Bronchial epithelial cell (primary cell): Measurements from ENCODE around the gene TMIGD2. TPM values are rescaled to one million over a fixed set of nuclear protein-coding genes. Genes with fewer than 3 reads are reported as not detected.

Experiments used
- DNase-seq: peaks from one replicate; pipeline ENCODE4 v3.0.0-alpha.2; 2010; ENCODE audit warnings: low read depth
- FAIRE-seq: peaks from 2 replicates; lab custom pipeline; 2011; peaks lifted over from hg19 to GRCh38; lab: Jason Lieb, UNC
- H3K27me3 ChIP-seq: 2 replicates; pipeline ENCODE4 v1.5.1; 2011; ENCODE audit warnings: low read length; ENCODE audit not compliant: control insufficient read depth, insufficient read depth
- H3K36me3 ChIP-seq: 2 replicates; pipeline ENCODE4 v1.5.1; 2011; ENCODE audit warnings: low read length; ENCODE audit not compliant: control insufficient read depth, insufficient read depth
- H3K4me3 ChIP-seq: 2 replicates; pipeline ENCODE4 v1.5.1; 2011; ENCODE audit warnings: mild to moderate bottlenecking, low read depth, low read length, control low read depth
- total RNA-seq: library from RNA; depleted of rRNA; stranded (reverse); fragments of >200 nt; gene quantifications from 2 replicates; pipeline ENCODE4 v1.2.1, GENCODE V29; 2014
- TF ChIP-seq, protein P1 (sequence below): IDR thresholded peaks from 2 replicates; pipeline ENCODE4 v1.5.1; 2011; ENCODE audit warnings: mild to moderate bottlenecking, moderate library complexity, low read length, control low read depth, inconsistent platforms; ENCODE audit not compliant: insufficient read depth, severe bottlenecking

Gene TMIGD2
- total RNA-seq, 1 donor from 2014 or later = not detected

DNA sequence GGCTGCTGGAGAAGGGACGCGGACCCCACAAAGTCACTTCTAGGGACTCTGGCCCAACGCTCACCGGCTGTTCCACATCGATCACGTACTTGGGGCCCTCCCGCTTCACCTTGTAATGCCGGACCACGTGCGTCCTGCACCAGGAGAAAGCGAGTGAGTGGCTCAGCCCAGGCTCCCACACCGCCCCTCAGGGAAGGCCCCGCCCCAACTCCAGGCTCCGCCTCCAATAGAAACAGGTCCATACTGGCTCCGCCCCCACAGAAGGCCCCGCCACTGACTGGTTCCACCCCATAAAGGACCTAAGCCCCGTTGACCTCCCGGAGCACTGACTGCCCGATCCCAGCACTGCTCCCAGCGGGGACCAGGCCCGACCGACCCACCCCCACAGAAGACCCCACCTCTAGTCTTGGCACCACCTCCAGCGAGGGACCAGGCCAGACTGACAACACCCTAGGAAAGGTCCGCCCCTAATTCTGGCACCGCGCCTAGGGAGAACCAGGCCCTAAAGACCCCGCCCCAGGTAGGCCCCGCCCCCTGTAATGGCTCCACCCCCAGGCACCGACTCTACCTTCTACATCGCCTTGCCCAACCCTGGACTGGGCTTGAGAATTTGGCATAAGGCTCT, 25.2 kb upstream of the TMIGD2 start:
- FAIRE-seq = no peak
- Histone ChIP-seq H3K4me3 (no peak overlapping the region), H3K36me3 (peaks cover 10% of the 10 kb centered on the region), H3K27me3 (no peaks in the 10 kb centered on the region)
- no peak for DNase-seq
- TF ChIP-seq, protein P1, sequence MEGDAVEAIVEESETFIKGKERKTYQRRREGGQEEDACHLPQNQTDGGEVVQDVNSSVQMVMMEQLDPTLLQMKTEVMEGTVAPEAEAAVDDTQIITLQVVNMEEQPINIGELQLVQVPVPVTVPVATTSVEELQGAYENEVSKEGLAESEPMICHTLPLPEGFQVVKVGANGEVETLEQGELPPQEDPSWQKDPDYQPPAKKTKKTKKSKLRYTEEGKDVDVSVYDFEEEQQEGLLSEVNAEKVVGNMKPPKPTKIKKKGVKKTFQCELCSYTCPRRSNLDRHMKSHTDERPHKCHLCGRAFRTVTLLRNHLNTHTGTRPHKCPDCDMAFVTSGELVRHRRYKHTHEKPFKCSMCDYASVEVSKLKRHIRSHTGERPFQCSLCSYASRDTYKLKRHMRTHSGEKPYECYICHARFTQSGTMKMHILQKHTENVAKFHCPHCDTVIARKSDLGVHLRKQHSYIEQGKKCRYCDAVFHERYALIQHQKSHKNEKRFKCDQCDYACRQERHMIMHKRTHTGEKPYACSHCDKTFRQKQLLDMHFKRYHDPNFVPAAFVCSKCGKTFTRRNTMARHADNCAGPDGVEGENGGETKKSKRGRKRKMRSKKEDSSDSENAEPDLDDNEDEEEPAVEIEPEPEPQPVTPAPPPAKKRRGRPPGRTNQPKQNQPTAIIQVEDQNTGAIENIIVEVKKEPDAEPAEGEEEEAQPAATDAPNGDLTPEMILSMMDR = no peak

DNA sequence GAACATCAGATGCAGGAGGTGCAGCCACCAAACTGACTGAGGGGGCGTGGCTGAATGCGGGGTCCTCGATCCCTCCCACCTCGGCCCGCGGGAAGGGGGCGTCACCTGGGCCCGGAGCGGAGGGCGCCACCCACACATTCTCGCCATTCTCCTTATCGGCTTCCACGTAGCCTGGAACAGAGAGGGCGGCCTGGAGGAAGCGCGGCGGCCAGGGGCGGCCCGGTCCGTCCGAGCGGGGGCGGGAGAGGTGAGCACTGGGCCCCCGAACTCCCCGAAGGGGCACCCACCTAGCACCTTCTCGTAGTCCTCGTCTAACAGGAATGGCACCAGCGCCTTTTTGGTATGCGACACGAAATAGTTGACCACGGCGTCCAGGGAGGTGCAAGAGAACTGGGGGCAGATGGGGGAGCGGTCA, 24.7 kb upstream of the TMIGD2 start:
- DNase-seq (no peak), FAIRE-seq (no peak)
- H3K4me3 ChIP-seq = no peak overlapping the region
- H3K27me3 ChIP-seq = no peaks in the 10 kb centered on the region
- TF ChIP-seq, protein P1 = no peak
- peaks cover 10% of the 10 kb centered on the region for H3K36me3 ChIP-seq

DNA sequence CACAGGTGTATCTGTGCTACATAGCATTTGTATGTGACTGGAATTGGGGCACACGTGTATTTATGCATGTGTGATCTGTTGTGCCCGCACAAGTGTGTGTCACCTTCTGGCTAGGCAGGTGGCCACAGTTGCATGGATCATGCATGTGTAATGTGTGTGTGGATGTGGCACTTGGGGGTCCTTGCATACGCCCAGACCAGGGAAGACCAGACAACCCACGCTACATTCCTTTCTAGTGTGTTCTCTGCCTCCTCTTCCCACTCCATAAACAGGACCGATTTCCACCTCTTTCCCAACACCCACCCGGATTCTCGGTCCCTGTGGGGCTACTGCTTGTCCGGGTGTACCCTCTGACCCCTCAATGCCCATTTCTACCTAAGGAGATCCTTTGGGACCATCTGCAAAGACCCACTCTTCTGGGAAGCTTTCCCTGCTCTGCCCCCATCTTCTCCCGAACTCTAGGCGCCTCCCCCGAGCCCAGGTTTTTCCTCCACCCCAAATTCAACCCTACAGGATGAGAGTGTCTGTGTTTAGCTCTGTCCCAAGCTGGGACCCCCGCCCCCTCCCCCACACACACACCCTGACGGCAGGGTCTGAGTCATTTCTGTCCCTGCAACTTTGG, 24.1 kb upstream of the TMIGD2 start:
- no peak overlapping the region for H3K4me3 ChIP-seq
- peaks cover 10% of the 10 kb centered on the region for H3K36me3 ChIP-seq
- TF ChIP-seq, protein P1 = no peak
- no peaks in the 10 kb centered on the region for H3K27me3 ChIP-seq
- peak; percentile 52 for FAIRE-seq
- no peak for DNase-seq

DNA sequence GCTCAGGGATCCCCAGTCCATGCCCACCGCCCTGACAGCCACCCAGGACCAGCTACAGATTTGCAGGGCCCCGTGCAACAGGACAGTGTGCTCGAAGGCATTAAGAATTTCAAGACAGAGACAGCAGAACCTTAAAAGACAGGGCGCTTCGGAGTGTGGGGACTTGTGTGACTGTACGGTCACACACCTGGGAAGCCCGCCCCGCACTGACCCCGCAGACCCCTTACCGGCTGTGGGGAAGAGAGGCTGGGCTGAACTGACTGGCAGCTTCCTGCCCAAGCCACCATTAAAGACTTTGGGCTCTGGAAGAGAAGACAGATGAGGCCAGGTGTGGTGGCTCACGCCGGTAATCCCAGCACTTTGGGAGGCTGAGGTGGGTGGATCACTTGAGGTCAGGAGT, 22.0 kb upstream of the TMIGD2 start:
- TF ChIP-seq, protein P1 = no peak
- Histone ChIP-seq H3K27me3 (no peaks in the 10 kb centered on the region), H3K4me3 (no peak overlapping the region), H3K36me3 (peaks cover 10% of the 10 kb centered on the region)
- DNase-seq (no peak), FAIRE-seq (no peak)

DNA sequence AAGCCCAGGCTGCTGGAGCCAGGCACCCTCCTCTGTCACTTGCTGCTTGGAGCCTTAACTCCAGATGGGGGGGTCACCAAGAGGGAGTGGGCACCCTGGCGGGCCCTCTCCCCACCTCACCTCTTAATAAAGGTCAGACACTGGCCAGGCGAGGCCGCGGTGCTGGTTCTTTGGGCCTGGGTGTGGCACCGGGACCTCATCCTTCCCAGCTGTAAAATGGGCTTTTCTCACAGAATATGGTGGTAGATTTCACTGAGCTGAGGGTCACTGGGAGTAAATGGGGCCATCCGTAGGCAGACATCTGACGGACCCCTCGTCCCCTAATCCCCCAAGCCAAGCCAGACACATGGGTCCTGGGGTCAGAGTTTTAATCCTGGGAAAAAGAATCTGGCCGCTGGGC, 21.5 kb upstream of the TMIGD2 start:
- Histone ChIP-seq H3K36me3 (peaks cover 10% of the 10 kb centered on the region), H3K27me3 (no peaks in the 10 kb centered on the region), H3K4me3 (no peak overlapping the region)
- FAIRE-seq (peak; percentile 18), DNase-seq (no peak)
- TF ChIP-seq, protein P1 = no peak
